Activated effector memory CD4-positive, alpha-beta T cell treated with anti-CD3 and anti-CD28 coated beads, Interleukin-2, amount 50 U/mL, for 16 hours (primary cell): ENCODE data around the gene CCDC54.
"Not testable (repeated sequence)": the region's sequence is repeated elsewhere in the genome, so short reads cannot be mapped to it uniquely, and the experiment has no call there.

ENCODE experiments used
- DNase-seq: peaks from one replicate; pipeline ENCODE4 v3.0.0-alpha.2; 2020

Gene CCDC54

GRCh38 chr3:107377151-107377550 lies at the start of gene CCDC54:
TSS of gene CCDC54 (plus strand) at chr3:107377439. CDS start at chr3:107377588, 149 bp downstream.
- DNase-seq, result no peak

- DNase-seq, result no peak
These were observed 49.2 kb upstream of the CCDC54 start for GRCh38 chr3:107328069-107328468.

GRCh38 chr3:107329088-107329487 lies 48.2 kb upstream of the CCDC54 start:
- DNase-seq, result no peak

GRCh38 chr3:107339690-107340089 lies 37.5 kb upstream of the CCDC54 start:
- DNase-seq, result not testable (repeated sequence)

- no peak for DNase-seq
These were observed 32.5 kb upstream of the CCDC54 start for GRCh38 chr3:107344722-107345121.

- no peak for DNase-seq
These were observed 31.3 kb upstream of the CCDC54 start for GRCh38 chr3:107345822-107346405.

- DNase-seq, result no peak
These were observed 30.7 kb upstream of the CCDC54 start for GRCh38 chr3:107346564-107346963.

- DNase-seq, result no peak
These were observed 29.5 kb upstream of the CCDC54 start for GRCh38 chr3:107347751-107348150.

GRCh38 chr3:107356706-107357105 lies 20.5 kb upstream of the CCDC54 start:
- DNase-seq, result no peak

GRCh38 chr3:107361633-107362032 lies 15.6 kb upstream of the CCDC54 start:
- no peak for DNase-seq

GRCh38 chr3:107365051-107365450 lies 12.2 kb upstream of the CCDC54 start:
- DNase-seq, result no peak

- DNase-seq, result no peak
These were observed 10.5 kb upstream of the CCDC54 start for GRCh38 chr3:107366766-107367165.

GRCh38 chr3:107367353-107367752 lies 9.9 kb upstream of the CCDC54 start:
- no peak for DNase-seq

- no peak for DNase-seq
These were observed 8.4 kb upstream of the CCDC54 start for GRCh38 chr3:107368654-107369398.

GRCh38 chr3:107369791-107370190 lies 7.4 kb upstream of the CCDC54 start:
- no peak for DNase-seq

- no peak for DNase-seq
These were observed 6.3 kb upstream of the CCDC54 start for GRCh38 chr3:107370907-107371306.

GRCh38 chr3:107372506-107372905 lies 4.7 kb upstream of the CCDC54 start:
- DNase-seq, result no peak

GRCh38 chr3:107373896-107374295 lies 3.3 kb upstream of the CCDC54 start:
- no peak for DNase-seq

- no peak for DNase-seq
These were observed 1.6 kb upstream of the CCDC54 start for GRCh38 chr3:107375682-107376081.

GRCh38 chr3:107382631-107383030 lies 5.4 kb downstream of the CCDC54 start:
- no peak for DNase-seq

- DNase-seq, result no peak
These were observed 7.2 kb downstream of the CCDC54 start for GRCh38 chr3:107384428-107384827.

- DNase-seq, result no peak
These were observed 7.7 kb downstream of the CCDC54 start for GRCh38 chr3:107384907-107385306.

GRCh38 chr3:107387555-107387954 lies 10.3 kb downstream of the CCDC54 start:
- no peak for DNase-seq

GRCh38 chr3:107392549-107393165 lies 15.4 kb downstream of the CCDC54 start:
- DNase-seq, result no peak
